ENCODE measurements around the gene SHMT2. TPM values are rescaled to one million over a fixed set of nuclear protein-coding genes. Genes with fewer than 3 reads are reported as not detected.

The SHMT2 gene
- total RNA-seq, 1 experiment from 2014 or later: 280 TPM

DNA sequence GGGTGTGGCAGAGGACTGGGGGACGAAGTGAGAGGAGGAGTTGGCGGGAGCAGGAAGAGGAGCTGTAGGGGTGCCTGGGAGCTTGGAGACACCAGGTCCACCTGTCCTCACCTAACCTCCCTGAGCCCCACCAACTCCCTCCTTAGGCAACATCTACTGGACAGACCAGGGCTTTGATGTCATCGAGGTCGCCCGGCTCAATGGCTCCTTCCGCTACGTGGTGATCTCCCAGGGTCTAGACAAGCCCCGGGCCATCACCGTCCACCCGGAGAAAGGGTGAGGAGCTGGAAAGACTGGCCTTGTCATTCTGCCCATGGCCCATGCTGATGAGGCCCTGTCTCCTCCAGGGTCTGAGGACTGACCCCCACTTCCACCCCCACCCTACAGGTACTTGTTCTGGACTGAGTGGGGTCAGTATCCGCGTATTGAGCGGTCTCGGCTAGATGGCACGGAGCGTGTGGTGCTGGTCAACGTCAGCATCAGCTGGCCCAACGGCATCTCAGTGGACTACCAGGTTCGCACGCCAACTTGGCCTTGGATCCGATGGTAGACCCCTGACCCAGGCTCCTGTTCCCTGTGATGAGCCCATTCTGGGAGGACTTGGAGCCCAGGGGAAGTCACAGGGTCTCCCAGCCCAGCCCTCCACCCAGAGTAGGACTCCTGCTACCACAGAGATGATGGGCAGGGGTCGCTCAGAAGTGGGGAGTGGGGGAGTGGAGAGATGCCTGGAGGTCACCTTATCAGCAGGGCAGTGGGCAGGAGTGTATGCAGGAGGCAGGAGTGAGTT is 45.4 kb upstream of the SHMT2 start:
- CTCF ChIA-PET: interaction anchor here (1.0 to 2.1 kb wide), 4 partner anchors 60 to 115 kb away, joined by 4 to 19 read pairs (median 8); no protein-coding TSS in a partner anchor
- intact Hi-C loops (cut with micrococcal nuclease): loop anchor here (1.0 to 2.0 kb wide), 3 partner anchors 59 to 175 kb away; no protein-coding TSS in a partner anchor

More for the DNA sequence above, 45.4 kb upstream of the SHMT2 start:
- POLR2A ChIA-PET: no interaction called here
- Histone ChIP-seq H3K4me3 (replicated peaks in 1 of 2; ENCODE audit: low read depth in 1 of 2, low read length in 2 of 2) (no peak overlapping the region), H3K4me2 (ENCODE audit: low read length) (no peak overlapping the region), H2AFZ (ENCODE audit: low read depth, low read length, poor library complexity, severe bottlenecking) (no peak overlapping the region), H3K27ac (ENCODE audit: low read depth, low read length) (no peak overlapping the region), H4K20me1 (ENCODE audit: insufficient read depth) (no peaks in the 10 kb centered on the region), H3K4me1 (ENCODE audit: control insufficient read depth in 1 of 2, insufficient read depth in 2 of 2, low read length in 2 of 2) (peaks cover 0 to 8% of the 10 kb centered on the region in 2 experiments; a peak in 3 of 4 replicates), H3K9me2 (ENCODE audit: insufficient read depth) (no peaks in the 10 kb centered on the region), H3K9me3 (ENCODE audit: control insufficient read depth in 1 of 2, insufficient read depth in 1 of 2, low read depth in 1 of 2, low read length in 2 of 2) (no peaks in the 10 kb centered on the region), H3K27me3 (ENCODE audit: insufficient read depth, low read length) (no peaks in the 10 kb centered on the region), H3K36me3 (ENCODE audit: control insufficient read depth in 1 of 2, insufficient read depth in 2 of 2, low read length in 2 of 2) (no peaks in the 10 kb centered on the region), H3K79me2 (ENCODE audit: insufficient read depth, low read length) (no peaks in the 10 kb centered on the region), H3K9ac (ENCODE audit: low read length) (no peak overlapping the region)
- no TSS peak for BruUV-seq (replicated peaks)
- no peak for TF ChIP-seq EZH2phosphoT487 (IDR thresholded peaks at IDR 0.05; ENCODE audit: borderline replicate concordance)
- TF ChIP-seq TCF7L2 (IDR thresholded peaks at IDR 0.05; ENCODE audit: borderline replicate concordance, extremely low read depth, insufficient read depth, insufficient read length): no peak
- TF ChIP-seq, protein P1, sequence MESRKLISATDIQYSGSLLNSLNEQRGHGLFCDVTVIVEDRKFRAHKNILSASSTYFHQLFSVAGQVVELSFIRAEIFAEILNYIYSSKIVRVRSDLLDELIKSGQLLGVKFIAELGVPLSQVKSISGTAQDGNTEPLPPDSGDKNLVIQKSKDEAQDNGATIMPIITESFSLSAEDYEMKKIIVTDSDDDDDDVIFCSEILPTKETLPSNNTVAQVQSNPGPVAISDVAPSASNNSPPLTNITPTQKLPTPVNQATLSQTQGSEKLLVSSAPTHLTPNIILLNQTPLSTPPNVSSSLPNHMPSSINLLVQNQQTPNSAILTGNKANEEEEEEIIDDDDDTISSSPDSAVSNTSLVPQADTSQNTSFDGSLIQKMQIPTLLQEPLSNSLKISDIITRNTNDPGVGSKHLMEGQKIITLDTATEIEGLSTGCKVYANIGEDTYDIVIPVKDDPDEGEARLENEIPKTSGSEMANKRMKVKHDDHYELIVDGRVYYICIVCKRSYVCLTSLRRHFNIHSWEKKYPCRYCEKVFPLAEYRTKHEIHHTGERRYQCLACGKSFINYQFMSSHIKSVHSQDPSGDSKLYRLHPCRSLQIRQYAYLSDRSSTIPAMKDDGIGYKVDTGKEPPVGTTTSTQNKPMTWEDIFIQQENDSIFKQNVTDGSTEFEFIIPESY (IDR thresholded peaks at IDR 0.05; ENCODE audit: extremely low read depth, insufficient replicate concordance, low read length): no peak
- TF ChIP-seq ZNF274 (IDR thresholded peaks at IDR 0.05; ENCODE audit: low read depth, low read length): no peak
- TF ChIP-seq CBX3 (IDR thresholded peaks at IDR 0.05; ENCODE audit: low read depth): no peak
- TF ChIP-seq RAD21 (IDR thresholded peaks at IDR 0.05; ENCODE audit: low read depth): no peak
- no peak for TF ChIP-seq SP1 (IDR thresholded peaks at IDR 0.05; ENCODE audit: low read depth)
- no peak for TF ChIP-seq YY1 (IDR thresholded peaks at IDR 0.05; ENCODE audit: extremely low read depth, insufficient replicate concordance, low read depth, low read length)
- TF ChIP-seq, protein P2, sequence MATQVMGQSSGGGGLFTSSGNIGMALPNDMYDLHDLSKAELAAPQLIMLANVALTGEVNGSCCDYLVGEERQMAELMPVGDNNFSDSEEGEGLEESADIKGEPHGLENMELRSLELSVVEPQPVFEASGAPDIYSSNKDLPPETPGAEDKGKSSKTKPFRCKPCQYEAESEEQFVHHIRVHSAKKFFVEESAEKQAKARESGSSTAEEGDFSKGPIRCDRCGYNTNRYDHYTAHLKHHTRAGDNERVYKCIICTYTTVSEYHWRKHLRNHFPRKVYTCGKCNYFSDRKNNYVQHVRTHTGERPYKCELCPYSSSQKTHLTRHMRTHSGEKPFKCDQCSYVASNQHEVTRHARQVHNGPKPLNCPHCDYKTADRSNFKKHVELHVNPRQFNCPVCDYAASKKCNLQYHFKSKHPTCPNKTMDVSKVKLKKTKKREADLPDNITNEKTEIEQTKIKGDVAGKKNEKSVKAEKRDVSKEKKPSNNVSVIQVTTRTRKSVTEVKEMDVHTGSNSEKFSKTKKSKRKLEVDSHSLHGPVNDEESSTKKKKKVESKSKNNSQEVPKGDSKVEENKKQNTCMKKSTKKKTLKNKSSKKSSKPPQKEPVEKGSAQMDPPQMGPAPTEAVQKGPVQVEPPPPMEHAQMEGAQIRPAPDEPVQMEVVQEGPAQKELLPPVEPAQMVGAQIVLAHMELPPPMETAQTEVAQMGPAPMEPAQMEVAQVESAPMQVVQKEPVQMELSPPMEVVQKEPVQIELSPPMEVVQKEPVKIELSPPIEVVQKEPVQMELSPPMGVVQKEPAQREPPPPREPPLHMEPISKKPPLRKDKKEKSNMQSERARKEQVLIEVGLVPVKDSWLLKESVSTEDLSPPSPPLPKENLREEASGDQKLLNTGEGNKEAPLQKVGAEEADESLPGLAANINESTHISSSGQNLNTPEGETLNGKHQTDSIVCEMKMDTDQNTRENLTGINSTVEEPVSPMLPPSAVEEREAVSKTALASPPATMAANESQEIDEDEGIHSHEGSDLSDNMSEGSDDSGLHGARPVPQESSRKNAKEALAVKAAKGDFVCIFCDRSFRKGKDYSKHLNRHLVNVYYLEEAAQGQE (IDR thresholded peaks at IDR 0.05; ENCODE audit: low read depth): no peak
- TF ChIP-seq CEBPB (IDR thresholded peaks at IDR 0.05; ENCODE audit: low read depth): no peak
- TF ChIP-seq SIN3A (IDR thresholded peaks at IDR 0.05; ENCODE audit: low read depth): no peak
- TF ChIP-seq JUND (IDR thresholded peaks at IDR 0.05): no peak
- no peak for TF ChIP-seq FOSL1 (IDR thresholded peaks at IDR 0.05; ENCODE audit: low read depth)
- no peak for TF ChIP-seq POLR2A (IDR thresholded peaks at IDR 0.05; ENCODE audit: borderline replicate concordance, extremely low read depth, insufficient read depth, insufficient read length)
- TF ChIP-seq, protein P3, sequence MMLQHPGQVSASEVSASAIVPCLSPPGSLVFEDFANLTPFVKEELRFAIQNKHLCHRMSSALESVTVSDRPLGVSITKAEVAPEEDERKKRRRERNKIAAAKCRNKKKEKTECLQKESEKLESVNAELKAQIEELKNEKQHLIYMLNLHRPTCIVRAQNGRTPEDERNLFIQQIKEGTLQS (IDR thresholded peaks at IDR 0.05): no peak
- TF ChIP-seq ELF1 (IDR thresholded peaks at IDR 0.05; ENCODE audit: borderline replicate concordance, low read depth): no peak
- TF ChIP-seq, protein P4, sequence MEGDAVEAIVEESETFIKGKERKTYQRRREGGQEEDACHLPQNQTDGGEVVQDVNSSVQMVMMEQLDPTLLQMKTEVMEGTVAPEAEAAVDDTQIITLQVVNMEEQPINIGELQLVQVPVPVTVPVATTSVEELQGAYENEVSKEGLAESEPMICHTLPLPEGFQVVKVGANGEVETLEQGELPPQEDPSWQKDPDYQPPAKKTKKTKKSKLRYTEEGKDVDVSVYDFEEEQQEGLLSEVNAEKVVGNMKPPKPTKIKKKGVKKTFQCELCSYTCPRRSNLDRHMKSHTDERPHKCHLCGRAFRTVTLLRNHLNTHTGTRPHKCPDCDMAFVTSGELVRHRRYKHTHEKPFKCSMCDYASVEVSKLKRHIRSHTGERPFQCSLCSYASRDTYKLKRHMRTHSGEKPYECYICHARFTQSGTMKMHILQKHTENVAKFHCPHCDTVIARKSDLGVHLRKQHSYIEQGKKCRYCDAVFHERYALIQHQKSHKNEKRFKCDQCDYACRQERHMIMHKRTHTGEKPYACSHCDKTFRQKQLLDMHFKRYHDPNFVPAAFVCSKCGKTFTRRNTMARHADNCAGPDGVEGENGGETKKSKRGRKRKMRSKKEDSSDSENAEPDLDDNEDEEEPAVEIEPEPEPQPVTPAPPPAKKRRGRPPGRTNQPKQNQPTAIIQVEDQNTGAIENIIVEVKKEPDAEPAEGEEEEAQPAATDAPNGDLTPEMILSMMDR (IDR thresholded peaks at IDR 0.05 in 2 of 3, conservative IDR thresholded peaks at IDR 0.05 in 1 of 3; ENCODE audit: borderline replicate concordance in 1 of 3, insufficient read depth in 1 of 3, low read depth in 2 of 3, low read length in 2 of 3): no peak
- no peak for DNase-seq (ENCODE audit: low read depth, low spot score)
- RAD21 ChIA-PET (ENCODE audit: low non-redundant PET in 1 of 2, low total read pairs in 2 of 2, uncharacterized antibody in 2 of 2, unreplicated experiment in 2 of 2): interaction anchor here (1.2 to 1.6 kb wide), 2 partner anchors 72 to 115 kb away, joined by 4 to 5 read pairs; no protein-coding TSS in a partner anchor
- ATAC-seq: no peak
